Measurements from ENCODE around the gene ATP2C1. TPM values are rescaled to one million over a fixed set of nuclear protein-coding genes. Genes with fewer than 3 reads are reported as not detected.

The ATP2C1 gene
- total and polyA plus RNA-seq, 2 of the 13 experiments (the other 11 are each of a cell fraction or from before 2014, with no cell fraction given), result 32.4 to 37.6 TPM

DNA sequence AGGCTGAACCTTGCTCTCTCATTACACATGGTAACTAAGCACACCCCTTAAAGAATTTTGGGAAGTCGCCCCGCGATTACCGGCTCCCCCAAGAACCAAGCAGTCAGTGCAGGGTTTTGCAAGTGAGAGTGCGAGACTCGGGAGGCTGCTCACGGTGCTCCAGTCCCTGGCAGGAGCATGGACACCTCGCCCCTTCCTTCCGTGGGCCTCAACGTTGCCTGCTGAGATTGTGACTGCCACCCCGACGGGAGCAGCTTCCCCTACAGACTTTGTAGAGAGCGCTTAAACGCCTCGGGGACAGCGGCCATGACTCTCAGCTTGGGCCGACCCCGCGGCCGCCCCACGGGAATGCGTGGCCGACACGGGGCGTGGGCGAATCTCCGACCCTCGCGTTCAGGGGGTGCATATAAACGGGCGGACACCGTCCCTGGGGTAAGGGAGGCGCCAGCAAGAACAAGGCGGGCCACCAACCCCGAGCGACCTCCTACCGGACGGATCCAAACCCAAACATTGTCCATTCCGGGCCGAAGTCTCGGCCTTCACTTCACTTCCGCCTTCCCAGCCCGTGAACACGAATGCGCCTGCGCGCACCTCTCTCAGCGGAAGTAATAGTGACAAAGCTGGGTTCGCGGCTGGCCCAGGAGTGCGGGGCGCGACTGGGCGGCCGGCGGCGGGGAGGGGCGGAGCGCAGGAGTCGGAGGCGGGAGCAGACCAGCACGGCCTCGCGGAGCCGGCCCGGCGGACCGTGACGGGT lies at the start of gene ATP2C1 (continued):
- TF ChIP-seq, protein P1, sequence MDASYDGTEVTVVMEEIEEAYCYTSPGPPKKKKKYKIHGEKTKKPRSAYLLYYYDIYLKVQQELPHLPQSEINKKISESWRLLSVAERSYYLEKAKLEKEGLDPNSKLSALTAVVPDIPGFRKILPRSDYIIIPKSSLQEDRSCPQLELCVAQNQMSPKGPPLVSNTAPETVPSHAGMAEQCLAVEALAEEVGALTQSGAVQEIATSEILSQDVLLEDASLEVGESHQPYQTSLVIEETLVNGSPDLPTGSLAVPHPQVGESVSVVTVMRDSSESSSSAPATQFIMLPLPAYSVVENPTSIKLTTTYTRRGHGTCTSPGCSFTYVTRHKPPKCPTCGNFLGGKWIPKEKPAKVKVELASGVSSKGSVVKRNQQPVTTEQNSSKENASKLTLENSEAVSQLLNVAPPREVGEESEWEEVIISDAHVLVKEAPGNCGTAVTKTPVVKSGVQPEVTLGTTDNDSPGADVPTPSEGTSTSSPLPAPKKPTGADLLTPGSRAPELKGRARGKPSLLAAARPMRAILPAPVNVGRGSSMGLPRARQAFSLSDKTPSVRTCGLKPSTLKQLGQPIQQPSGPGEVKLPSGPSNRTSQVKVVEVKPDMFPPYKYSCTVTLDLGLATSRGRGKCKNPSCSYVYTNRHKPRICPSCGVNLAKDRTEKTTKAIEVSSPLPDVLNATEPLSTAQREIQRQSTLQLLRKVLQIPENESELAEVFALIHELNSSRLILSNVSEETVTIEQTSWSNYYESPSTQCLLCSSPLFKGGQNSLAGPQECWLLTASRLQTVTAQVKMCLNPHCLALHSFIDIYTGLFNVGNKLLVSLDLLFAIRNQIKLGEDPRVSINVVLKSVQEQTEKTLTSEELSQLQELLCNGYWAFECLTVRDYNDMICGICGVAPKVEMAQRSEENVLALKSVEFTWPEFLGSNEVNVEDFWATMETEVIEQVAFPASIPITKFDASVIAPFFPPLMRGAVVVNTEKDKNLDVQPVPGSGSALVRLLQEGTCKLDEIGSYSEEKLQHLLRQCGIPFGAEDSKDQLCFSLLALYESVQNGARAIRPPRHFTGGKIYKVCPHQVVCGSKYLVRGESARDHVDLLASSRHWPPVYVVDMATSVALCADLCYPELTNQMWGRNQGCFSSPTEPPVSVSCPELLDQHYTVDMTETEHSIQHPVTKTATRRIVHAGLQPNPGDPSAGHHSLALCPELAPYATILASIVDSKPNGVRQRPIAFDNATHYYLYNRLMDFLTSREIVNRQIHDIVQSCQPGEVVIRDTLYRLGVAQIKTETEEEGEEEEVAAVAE (CRISPR knock-in tag; IDR thresholded peaks at IDR 0.05; ENCODE audit: borderline replicate concordance), result no peak
- no peak for TF ChIP-seq ATF5 (CRISPR knock-in tag; IDR thresholded peaks at IDR 0.05; ENCODE audit: low read depth)
- TF ChIP-seq TAF1 (CRISPR knock-in tag; IDR thresholded peaks at IDR 0.05), result peak; percentile 89
- TF ChIP-seq ZNF441 (CRISPR knock-in tag; IDR thresholded peaks at IDR 0.05; ENCODE audit: borderline replicate concordance), result peak; percentile 72; the same call in 1 of the 2 replicates
- no peak for TF ChIP-seq EHMT2 (IDR thresholded peaks at IDR 0.05; ENCODE audit: borderline replicate concordance, low read depth, low read length)
- TF ChIP-seq HDAC1 (CRISPR knock-in tag; IDR thresholded peaks at IDR 0.05), result peak; percentile 78
- no peak for TF ChIP-seq ZNF570 (CRISPR knock-in tag; IDR thresholded peaks at IDR 0.05; ENCODE audit: borderline replicate concordance)
- TF ChIP-seq MED8 (CRISPR knock-in tag; IDR thresholded peaks at IDR 0.05; ENCODE audit: insufficient replicate concordance), result peak; percentile 37
- TF ChIP-seq SMAD1 (CRISPR knock-in tag; IDR thresholded peaks at IDR 0.05; ENCODE audit: borderline replicate concordance, low read depth), result peak; percentile 70; the same call in 1 of the 2 replicates
- peak; percentile 58; the same call in 1 of the 2 replicates for TF ChIP-seq BRD4 (CRISPR knock-in tag; IDR thresholded peaks at IDR 0.05)
- no peak for TF ChIP-seq FOXK1 (CRISPR knock-in tag; IDR thresholded peaks at IDR 0.05; ENCODE audit: borderline replicate concordance, low read depth)
- TF ChIP-seq ERF (CRISPR knock-in tag; IDR thresholded peaks at IDR 0.05), result 0 out of 2 replicates have a peak, but pooled peaks have one; percentile 20
- no peak for TF ChIP-seq ZNF75D (CRISPR knock-in tag; IDR thresholded peaks at IDR 0.05; ENCODE audit: borderline replicate concordance)
- TF ChIP-seq SKIL (CRISPR knock-in tag; IDR thresholded peaks at IDR 0.05; ENCODE audit: borderline replicate concordance), result no peak
- TF ChIP-seq REXO4 (CRISPR knock-in tag; IDR thresholded peaks at IDR 0.05; ENCODE audit: borderline replicate concordance), result no peak
- no peak for TF ChIP-seq ZNF329 (CRISPR knock-in tag; IDR thresholded peaks at IDR 0.05; ENCODE audit: low read depth)
- TF ChIP-seq ZFP1 (CRISPR knock-in tag; IDR thresholded peaks at IDR 0.05), result no peak; the same call in 1 of the 2 replicates
- 0 out of 2 replicates have a peak, but pooled peaks have one; percentile 14 for TF ChIP-seq ZHX1 (CRISPR knock-in tag; IDR thresholded peaks at IDR 0.05; ENCODE audit: low read depth)
- TF ChIP-seq ZNF382 (CRISPR knock-in tag; IDR thresholded peaks at IDR 0.05; ENCODE audit: borderline replicate concordance), result no peak

Data from HepG2 (cell line).